ENCODE results near the gene REEP1.

REEP1 gene

DNA sequence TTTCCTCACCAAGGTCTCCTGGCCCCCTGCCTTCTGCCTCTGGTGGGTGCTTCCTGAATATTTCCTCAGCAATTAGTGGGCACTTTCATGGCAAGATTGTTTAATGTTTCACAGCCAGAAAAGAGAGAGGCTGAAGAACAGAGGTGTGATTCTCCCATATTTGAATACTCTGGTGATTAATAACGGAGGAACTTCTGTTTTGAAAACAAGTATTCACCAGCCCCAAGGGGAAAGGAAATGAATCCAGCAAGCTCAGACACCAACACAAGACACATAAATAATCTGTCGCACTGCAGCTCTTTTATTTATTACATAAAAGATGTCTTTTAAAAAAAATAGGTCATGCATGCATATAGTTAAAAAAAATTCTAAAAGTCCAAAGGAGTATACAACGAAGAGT, 80.4 kb downstream of the REEP1 start:
- H3K27ac ChIP-seq (ENCODE audit: extremely low read depth, low read depth, low read length), result no peak overlapping the region
- H3K4me3 ChIP-seq (ENCODE audit: low read depth, low read length), result no peak overlapping the region
- H3K4me1 ChIP-seq (ENCODE audit: control insufficient read depth, insufficient read depth, low read length), result no peaks in the 10 kb centered on the region
- TF ChIP-seq, protein P1, sequence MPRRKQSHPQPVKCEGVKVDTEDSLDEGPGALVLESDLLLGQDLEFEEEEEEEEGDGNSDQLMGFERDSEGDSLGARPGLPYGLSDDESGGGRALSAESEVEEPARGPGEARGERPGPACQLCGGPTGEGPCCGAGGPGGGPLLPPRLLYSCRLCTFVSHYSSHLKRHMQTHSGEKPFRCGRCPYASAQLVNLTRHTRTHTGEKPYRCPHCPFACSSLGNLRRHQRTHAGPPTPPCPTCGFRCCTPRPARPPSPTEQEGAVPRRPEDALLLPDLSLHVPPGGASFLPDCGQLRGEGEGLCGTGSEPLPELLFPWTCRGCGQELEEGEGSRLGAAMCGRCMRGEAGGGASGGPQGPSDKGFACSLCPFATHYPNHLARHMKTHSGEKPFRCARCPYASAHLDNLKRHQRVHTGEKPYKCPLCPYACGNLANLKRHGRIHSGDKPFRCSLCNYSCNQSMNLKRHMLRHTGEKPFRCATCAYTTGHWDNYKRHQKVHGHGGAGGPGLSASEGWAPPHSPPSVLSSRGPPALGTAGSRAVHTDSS (tag by site-specific recombination; IDR thresholded peaks at IDR 0.05), result no peak
- TF ChIP-seq, protein P2, sequence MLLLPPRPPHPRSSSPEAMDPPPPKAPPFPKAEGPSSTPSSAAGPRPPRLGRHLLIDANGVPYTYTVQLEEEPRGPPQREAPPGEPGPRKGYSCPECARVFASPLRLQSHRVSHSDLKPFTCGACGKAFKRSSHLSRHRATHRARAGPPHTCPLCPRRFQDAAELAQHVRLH (tag by site-specific recombination; IDR thresholded peaks at IDR 0.05), result no peak
- no peak for TF ChIP-seq ZNF585B (tag by site-specific recombination; IDR thresholded peaks at IDR 0.05)
- TF ChIP-seq ZNF76 (tag by site-specific recombination; IDR thresholded peaks at IDR 0.05; ENCODE audit: borderline replicate concordance, low read depth), result no peak
- TF ChIP-seq SP7 (tag by site-specific recombination; IDR thresholded peaks at IDR 0.05), result no peak
- no peak for TF ChIP-seq ZXDB (tag by site-specific recombination; IDR thresholded peaks at IDR 0.05)
- TF ChIP-seq HOXC10 (CRISPR knock-in tag; IDR thresholded peaks at IDR 0.05), result no peak
- ChIA-PET CTCF (no interaction called here), POLR2A (no interaction called here)
- no peaks in the 10 kb centered on the region for H3K36me3 ChIP-seq (ENCODE audit: control insufficient read depth in 2 of 2, insufficient read depth in 1 of 2, low read length in 2 of 2)
- no peaks in the 10 kb centered on the region for H3K9me3 ChIP-seq (ENCODE audit: control insufficient read depth, insufficient read depth, low read depth, low read length)

DNA sequence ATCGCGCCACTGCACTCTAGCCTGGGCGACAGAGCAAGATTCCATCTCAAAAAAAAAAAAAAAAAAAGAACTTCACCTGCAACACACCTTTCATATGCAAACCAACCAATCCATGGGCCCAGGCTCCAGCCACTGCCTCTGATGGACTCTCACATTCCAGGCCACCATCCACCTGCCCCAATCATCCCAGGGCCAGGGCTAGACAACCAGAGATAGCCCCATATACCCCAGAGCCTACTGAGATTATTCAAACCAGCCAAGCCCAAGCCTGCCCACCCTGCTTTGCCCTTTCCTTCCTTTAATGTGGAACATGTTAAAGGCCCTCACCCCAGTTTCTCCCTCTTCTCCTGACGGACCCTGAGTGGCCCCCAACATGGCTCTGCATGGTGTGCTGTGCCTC, 81.1 kb downstream of the REEP1 start:
- ChIA-PET POLR2A (no interaction called here), CTCF (no interaction called here)
- no peak for TF ChIP-seq KLF16 (tag by site-specific recombination; IDR thresholded peaks at IDR 0.05)
- TF ChIP-seq, protein P3, sequence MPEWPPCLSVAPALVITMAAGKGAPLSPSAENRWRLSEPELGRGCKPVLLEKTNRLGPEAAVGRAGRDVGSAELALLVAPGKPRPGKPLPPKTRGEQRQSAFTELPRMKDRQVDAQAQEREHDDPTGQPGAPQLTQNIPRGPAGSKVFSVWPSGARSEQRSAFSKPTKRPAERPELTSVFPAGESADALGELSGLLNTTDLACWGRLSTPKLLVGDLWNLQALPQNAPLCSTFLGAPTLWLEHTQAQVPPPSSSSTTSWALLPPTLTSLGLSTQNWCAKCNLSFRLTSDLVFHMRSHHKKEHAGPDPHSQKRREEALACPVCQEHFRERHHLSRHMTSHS (tag by site-specific recombination; IDR thresholded peaks at IDR 0.05), result no peak
- no peak for TF ChIP-seq ZNF10 (tag by site-specific recombination; IDR thresholded peaks at IDR 0.05)
- TF ChIP-seq ZNF423 (tag by site-specific recombination; IDR thresholded peaks at IDR 0.05), result no peak
- no peak for TF ChIP-seq SP7 (tag by site-specific recombination; IDR thresholded peaks at IDR 0.05)
- no peak for TF ChIP-seq ZNF585B (tag by site-specific recombination; IDR thresholded peaks at IDR 0.05)
- no peak for TF ChIP-seq ZFP41 (tag by site-specific recombination; IDR thresholded peaks at IDR 0.05; ENCODE audit: borderline replicate concordance)
- no peak for TF ChIP-seq ZNF37A (tag by site-specific recombination; IDR thresholded peaks at IDR 0.05)
- TF ChIP-seq ZXDB (tag by site-specific recombination; IDR thresholded peaks at IDR 0.05), result no peak
- no peak for TF ChIP-seq ZNF544 (tag by site-specific recombination; IDR thresholded peaks at IDR 0.05)
- no peak for TF ChIP-seq ZNF121 (tag by site-specific recombination; IDR thresholded peaks at IDR 0.05)
- Histone ChIP-seq H3K36me3 (ENCODE audit: control insufficient read depth in 2 of 2, insufficient read depth in 1 of 2, low read length in 2 of 2) (no peaks in the 10 kb centered on the region), H3K9me3 (ENCODE audit: control insufficient read depth, insufficient read depth, low read depth, low read length) (no peaks in the 10 kb centered on the region), H3K4me3 (ENCODE audit: low read depth, low read length) (no peak overlapping the region), H3K27ac (ENCODE audit: extremely low read depth, low read depth, low read length) (no peak overlapping the region), H3K4me1 (ENCODE audit: control insufficient read depth, insufficient read depth, low read length) (no peaks in the 10 kb centered on the region)

DNA sequence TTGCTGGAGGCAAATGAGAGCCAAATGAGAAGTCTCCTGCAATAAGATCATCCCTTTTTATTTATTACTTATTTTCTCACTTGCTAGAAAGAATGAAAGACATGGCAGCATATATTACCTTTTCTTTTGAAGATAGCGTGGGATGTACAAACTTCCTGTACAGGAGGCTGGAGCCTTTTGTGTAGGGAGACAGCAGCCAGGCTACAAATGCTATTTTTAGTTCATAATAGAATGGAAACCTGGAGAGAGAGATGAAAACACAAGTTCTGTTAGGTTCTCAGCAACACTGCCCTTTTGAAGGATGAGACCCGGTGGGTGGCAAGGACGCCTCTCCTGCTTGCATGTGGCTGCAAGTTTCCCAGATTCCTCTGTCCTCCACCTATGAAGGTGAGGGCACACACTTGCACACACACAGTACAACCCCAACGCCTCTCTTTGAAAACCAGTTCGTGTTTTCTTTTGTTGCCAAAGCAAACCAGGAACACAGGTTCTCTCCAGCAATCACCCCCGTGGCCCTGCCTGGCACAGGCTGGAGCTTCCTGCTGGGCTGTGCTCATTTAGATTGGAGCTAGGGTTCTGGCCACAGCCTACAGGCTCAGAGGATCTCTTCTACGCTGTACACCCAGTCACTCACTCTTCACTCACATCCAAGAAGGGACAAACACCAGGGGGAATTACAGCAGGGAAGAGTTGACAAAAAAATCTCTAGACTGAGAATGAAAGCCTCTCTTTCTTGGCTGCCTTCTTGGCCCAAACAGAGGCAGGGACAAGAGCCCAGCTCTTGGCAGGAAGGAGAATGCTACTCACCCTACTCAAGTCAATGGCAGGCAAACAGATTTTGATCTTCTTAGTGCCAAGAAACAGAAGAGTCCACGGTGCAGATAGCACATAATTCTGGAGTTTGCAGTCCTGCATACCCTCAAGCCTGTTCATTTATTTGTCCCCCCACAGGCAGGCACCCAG, 82.6 kb downstream of the REEP1 start:
- H3K4me1 ChIP-seq (ENCODE audit: control insufficient read depth, insufficient read depth, low read length), result no peaks in the 10 kb centered on the region
- H3K4me3 ChIP-seq (ENCODE audit: low read depth, low read length), result no peak overlapping the region
- TF ChIP-seq, protein P4, sequence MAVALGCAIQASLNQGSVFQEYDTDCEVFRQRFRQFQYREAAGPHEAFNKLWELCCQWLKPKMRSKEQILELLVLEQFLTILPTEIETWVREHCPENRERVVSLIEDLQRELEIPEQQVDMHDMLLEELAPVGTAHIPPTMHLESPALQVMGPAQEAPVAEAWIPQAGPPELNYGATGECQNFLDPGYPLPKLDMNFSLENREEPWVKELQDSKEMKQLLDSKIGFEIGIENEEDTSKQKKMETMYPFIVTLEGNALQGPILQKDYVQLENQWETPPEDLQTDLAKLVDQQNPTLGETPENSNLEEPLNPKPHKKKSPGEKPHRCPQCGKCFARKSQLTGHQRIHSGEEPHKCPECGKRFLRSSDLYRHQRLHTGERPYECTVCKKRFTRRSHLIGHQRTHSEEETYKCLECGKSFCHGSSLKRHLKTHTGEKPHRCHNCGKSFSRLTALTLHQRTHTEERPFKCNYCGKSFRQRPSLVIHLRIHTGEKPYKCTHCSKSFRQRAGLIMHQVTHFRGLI (tag by site-specific recombination; IDR thresholded peaks at IDR 0.05), result no peak
- TF ChIP-seq ZNF416 (tag by site-specific recombination; IDR thresholded peaks at IDR 0.05), result no peak
- no peak for TF ChIP-seq ZNF292 (tag by site-specific recombination; IDR thresholded peaks at IDR 0.05; ENCODE audit: borderline replicate concordance, low read depth)
- TF ChIP-seq, protein P2 (tag by site-specific recombination; IDR thresholded peaks at IDR 0.05), result no peak
- TF ChIP-seq ZNF274 (IDR thresholded peaks at IDR 0.05; ENCODE audit: low read length), result no peak
- TF ChIP-seq ZNF274 (tag by site-specific recombination; IDR thresholded peaks at IDR 0.05; ENCODE audit: borderline replicate concordance), result no peak
- TF ChIP-seq, protein P5, sequence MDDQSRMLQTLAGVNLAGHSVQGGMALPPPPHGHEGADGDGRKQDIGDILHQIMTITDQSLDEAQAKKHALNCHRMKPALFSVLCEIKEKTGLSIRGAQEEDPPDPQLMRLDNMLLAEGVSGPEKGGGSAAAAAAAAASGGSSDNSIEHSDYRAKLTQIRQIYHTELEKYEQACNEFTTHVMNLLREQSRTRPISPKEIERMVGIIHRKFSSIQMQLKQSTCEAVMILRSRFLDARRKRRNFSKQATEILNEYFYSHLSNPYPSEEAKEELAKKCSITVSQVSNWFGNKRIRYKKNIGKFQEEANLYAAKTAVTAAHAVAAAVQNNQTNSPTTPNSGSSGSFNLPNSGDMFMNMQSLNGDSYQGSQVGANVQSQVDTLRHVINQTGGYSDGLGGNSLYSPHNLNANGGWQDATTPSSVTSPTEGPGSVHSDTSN (CRISPR knock-in tag; IDR thresholded peaks at IDR 0.05), result no peak
- TF ChIP-seq ZNF610 (tag by site-specific recombination; IDR thresholded peaks at IDR 0.05; ENCODE audit: borderline replicate concordance), result no peak
- TF ChIP-seq KLF9 (tag by site-specific recombination; IDR thresholded peaks at IDR 0.05; ENCODE audit: low read depth), result no peak
- TF ChIP-seq ZNF555 (tag by site-specific recombination; conservative IDR thresholded peaks at IDR 0.05), result no peak
- no peak for TF ChIP-seq ZEB2 (tag by site-specific recombination; IDR thresholded peaks at IDR 0.05)
- POLR2A ChIA-PET, result no interaction called here
- CTCF ChIA-PET, result no interaction called here
- H3K27ac ChIP-seq (ENCODE audit: extremely low read depth, low read depth, low read length), result no peak overlapping the region
- H3K36me3 ChIP-seq (ENCODE audit: control insufficient read depth in 2 of 2, insufficient read depth in 1 of 2, low read length in 2 of 2), result no peaks in the 10 kb centered on the region
- no peaks in the 10 kb centered on the region for H3K9me3 ChIP-seq (ENCODE audit: control insufficient read depth, insufficient read depth, low read depth, low read length)

All from HEK293 (cell line).